SIG-M5 treated with dmso at 0.1 percent for 504 hours (cell line): ENCODE measurements around the gene ADAMTSL3.
"Not testable (repeated sequence)": the region's sequence is repeated elsewhere in the genome, so short reads cannot be mapped to it uniquely, and the experiment has no call there.

Source experiments
- DNase-seq: peaks from one replicate; lab custom pipeline; 2025; ENCODE audit not compliant: unreplicated experiment; lab: John Stamatoyannopoulos, UW

Gene ADAMTSL3

DNA sequence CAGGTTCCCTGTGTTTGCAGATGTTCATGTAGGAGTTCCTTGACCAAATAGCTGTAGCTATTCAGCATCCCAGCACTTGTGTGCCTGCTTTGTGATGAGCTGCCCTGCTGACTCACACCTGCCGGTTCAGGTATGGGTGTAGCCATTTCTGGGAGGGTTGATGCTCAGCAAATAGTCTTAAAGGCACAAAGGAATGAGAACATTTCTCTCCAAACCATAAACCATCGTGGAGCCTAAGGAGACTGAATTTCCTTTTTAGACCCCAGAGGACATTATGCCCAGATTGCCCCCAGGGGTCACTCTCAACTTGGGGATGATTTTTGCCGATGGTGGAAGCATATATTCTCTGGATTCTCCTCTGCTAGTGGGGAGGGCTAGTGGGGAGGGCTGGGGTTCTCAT lies 80.6 kb downstream of the ADAMTSL3 start:
- peak; percentile 13 for DNase-seq

DNA sequence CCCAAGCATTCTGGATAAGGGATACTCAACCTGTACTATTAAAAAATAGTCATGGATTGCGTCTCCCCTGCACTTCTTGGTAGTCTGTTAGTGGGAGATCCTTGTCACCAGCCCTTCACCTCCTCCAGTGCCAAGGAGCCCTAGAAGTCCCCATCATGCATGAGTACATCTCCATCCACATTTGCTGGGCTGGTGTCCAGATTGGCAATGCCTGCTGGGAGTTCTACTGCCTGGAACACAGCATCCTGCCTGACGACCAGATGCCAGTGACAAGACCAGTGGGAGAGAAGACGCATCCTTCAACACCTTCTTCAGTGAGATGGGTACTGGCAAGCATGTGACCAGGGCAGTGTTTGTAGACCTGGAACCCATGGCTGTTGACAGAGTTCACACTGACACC lies 85.7 kb downstream of the ADAMTSL3 start:
- DNase-seq, result no peak

DNA sequence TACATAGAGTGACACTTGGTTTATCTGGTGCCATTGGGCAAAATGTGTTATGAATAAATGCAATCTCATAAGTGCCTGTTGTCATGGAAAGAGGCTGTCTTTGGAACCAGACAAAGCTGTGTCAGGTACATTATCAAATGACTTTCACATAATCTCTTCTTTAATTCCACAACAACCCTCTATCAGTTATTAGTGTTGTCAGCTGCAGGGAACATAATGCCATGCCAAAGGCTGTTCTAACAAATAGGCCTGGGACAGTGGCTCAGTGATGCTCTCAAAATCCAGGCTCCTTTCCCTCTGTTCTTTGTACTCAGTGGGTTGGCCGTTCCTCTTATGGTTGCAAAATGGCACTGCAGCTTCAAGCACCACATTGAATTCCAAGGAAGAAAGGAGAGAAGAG lies 91.8 kb downstream of the ADAMTSL3 start:
- DNase-seq, result no peak

DNA sequence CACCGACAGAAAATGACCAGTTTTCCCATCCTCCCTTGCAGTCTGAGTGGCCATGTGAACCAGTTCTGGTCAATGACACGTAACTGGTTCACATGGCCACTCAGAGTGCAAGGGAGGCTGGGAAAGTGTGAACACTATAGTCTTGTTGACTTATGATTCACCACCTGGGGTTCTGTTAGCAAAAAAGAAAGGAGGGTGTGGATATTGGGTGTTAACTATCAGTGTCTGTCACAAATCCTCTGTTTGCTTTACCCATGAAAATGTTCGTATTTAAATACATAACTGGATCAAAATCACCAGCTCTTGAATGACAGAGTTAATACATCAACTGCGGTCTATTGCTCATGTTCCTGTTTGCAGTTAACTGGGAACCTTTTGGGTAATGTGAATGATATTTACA lies 92.3 kb downstream of the ADAMTSL3 start:
- no peak for DNase-seq

DNA sequence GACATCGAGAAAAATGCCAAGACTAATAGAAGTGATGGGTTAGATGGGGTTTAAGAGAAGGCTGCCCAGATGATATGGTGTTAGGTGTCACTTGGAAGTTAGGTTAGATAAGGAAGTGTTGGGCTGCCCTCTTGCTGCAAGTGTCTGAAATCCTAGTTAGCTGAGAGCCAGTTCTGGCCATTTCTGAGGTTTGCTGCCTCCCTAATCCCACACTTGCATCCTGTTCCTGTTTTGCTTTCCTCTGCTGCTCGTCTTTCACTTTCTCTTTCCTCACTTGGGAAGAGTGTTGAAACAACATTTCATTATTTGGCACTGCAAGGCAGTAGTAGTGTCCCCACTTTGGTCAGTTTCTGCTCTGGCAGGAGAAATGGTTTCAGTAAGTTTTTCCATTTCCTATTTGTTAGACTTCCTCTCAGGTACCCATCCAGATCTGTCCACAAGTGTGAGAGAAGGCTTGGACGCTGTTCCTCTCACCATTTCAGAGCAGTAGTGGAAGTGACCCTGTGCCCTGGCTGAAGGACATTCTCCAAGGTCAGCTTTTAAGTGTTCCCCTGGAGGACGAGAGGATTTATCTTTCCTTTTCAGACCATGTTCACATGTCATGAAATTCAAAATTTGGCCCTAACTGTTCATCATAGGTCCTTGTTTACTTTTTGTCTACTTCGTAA lies 93.3 kb downstream of the ADAMTSL3 start:
- peak; percentile 21 for DNase-seq

DNA sequence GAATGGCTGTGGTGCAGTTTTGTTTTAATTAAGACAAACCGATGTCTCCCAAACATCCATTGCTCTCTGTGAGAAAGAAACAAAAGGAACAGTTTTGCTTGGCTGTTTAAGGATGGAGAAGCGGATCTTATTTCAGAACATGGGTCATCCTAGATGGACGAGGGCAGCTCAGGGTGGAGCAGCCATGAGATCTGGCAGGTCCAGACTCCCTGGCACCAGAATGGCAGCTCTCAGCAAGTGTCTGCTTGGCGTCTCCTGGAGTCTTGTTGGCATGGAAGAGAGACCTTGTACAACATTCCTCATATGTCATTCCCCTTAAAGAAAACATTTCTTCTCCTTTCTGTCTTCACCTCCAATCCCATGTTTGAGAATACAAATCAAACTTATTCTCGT lies 93.8 kb downstream of the ADAMTSL3 start:
- DNase-seq, result no peak

DNA sequence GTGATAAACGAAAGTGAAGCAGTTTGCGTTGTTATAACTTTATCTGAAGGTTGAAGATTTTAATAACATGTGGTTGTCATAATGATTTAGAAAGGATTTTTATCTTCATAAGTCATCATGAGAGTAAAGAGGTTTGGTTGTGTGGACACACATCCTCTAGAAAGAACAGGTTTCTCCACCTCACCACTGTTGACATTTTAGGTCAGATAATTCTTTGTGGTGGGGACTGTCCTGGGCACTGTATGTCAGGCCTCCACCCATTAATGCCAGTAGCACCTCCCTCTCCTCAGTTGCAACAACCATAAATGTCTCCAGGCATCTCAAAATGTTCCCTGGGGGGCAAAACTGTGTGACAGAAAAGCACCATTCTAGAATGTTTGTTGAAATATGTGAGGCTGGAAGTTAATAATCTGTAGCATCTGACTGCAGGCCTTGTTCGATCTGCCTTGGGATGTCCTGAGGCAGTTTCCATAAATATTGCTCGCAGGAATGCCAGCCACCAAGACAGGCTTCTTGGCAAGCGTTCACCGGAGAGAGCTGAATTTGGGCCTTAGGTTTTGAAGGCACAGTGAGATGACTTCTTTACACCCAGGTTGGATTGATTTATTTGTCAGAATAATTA lies 100.1 kb downstream of the ADAMTSL3 start:
- peak; percentile 53 for DNase-seq

DNA sequence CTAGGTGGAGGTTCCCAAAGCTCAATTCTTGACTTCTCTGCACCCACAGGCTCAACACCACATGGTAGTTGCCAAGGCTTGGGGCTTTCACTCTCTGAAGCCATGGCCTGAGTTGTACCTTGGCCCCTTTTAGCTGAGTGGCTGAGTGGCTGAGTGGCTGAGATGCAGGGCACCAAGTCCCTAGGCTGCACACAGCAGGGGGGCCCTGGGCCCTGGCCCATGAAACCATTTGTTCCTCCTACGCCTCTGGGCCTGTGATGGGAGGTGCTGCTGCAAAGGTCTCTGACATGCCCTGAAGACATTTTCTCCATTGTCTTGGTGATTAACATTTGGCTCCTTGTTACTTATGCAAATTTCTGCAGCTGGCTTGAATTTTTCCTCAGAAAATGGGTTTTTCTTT lies 103.4 kb downstream of the ADAMTSL3 start:
- not testable (repeated sequence) for DNase-seq

DNA sequence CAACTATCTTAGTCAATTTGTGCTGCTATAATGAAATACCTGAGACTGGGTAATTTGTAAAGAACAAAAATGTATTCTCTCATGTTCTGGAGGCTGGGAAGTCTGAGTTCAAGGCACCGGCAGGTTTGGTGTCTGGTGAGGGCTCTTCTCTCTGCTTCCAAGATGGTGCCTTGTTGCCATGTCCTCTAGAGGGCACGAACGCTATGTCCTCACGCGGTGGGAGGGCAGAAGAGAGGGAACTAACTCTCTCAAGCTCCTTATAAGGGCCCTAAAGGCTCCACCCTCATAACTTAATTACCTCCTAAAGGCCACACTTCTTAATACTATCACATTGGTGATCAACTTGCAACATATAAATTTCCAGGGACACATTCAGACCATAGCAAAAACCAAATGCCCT lies 108.4 kb downstream of the ADAMTSL3 start:
- no peak for DNase-seq

DNA sequence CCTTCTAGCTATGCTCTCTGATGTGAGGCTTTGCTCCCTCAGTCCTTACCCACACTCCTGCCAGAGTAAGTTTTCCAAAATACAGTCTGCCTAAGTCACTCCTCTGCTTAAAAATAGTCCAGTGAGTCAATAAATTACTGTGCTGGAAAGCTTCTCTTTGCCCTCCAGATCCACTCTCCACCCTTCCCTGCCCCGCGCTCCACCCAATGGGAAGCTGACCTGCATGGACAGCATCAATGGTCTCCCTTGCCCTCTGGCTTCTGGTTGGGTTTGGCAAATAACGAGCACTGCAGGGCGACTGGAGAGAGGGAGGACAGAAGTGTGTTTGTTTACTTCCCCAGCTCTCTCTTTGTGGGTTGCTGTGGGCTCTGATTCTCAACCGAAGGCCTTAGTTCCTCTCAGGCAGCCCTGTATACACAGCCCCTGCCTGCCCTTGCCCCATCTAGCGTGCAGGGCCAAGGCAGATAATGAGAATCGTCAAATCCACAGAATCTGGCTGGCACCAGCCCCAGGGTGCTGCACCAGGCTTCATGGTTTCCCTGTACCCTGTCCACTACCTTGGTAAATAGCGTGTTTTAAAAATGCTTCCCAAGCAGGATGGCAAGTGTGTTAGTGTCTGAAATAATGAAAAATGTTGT lies 110.4 kb downstream of the ADAMTSL3 start:
- no peak for DNase-seq

DNA sequence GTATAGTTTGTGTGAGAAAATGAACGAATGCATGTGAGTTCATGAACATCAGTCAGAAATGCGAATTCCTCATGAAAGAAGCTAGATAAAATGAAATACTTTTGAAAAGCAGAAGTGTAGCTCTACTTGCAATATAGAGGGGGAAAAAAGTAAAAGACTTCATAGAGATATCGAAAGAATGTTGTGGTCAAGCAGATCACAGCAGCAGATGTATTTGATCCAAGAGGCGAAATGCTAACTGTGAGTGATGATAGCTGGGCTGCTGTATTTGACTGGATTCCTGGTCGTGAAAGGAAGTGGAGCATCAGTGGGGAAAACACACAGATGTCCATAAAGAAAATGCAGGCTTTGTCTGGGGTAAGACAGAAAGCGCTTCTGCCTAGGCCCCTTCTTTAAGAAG lies 112.4 kb downstream of the ADAMTSL3 start:
- no peak for DNase-seq

DNA sequence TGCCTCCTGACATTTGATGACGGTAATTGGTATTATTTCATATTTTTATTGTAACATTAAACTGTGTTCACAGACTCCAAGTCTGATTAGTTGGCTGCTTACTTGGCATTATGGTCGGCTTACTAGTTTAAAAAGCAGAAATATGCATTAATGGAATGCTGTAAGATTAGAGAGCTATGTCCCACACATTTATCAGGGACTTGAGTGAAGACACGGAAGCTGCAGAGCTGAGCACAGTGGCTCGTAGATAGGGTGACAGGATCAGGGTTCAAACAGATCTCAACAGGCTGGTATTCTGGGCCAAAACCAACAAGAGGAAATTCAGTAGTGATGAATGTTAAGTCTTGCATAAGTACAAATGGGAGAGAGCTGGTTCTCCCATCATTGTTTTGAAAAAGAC lies 113.8 kb downstream of the ADAMTSL3 start:
- DNase-seq, result no peak

DNA sequence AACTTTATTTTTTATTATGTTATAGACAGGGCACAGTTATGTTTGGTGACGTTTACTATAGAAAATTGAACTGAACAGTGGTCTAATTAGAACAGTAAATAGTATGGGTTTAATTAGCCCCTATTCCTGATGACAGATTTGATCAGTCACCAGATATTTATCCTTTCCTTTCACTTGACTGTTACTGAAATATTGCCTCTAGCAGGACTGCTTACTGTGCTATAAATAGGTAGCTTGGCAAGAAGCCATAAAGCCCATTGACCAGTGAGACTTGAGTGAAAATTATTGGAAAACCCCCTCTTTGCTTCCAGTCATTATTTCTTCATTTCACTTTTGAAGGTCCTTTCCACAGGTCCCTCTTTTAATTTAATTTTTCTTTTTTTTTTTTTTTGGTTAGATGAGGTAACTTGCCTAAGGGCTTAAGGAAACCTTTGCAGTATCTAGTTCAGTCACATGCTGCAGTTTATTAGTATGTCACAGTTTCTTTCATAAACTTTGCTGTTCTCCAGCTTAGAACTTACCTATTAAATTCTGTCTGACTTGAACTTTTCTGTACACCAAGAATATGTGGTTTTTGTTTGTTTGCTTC lies 115.6 kb downstream of the ADAMTSL3 start:
- no peak for DNase-seq

DNA sequence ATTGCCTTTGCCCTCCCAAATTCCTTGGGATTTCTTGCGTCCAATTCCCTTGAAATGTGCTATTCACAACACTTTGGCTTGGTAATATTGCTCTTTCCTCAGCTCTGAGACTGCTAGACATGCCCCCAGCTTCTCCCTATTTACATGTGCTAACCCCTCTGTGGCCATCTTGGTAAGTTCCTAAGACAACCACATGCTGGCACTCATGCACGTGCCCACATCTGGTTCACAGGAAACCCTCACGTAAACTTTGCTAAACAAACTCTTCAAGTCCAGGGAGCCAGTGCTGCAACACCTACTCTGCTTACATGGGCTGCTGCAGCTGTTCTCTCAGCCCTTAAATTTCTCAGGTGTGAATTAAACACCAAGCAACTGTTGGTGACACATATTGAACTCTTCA lies 121.8 kb downstream of the ADAMTSL3 start:
- DNase-seq, result no peak

DNA sequence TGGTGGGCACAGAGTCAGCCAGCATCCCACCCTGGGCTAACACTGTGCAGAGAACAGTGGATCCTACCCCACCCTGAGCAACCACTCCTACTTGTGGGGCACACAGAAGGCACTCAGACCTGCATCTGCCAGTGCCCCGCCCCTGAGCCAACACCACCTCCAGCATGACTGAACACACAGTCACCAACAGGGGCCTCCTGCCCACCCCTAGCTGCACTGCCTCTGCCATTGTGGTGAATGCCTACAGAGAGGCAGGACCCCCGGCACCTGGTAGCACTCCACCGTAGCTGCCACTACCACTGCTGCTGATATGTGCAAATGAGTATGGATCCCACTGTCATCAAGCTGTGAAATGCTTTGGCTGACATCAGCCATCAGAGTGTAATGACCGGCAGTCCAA lies 123.1 kb downstream of the ADAMTSL3 start:
- DNase-seq, result no peak

DNA sequence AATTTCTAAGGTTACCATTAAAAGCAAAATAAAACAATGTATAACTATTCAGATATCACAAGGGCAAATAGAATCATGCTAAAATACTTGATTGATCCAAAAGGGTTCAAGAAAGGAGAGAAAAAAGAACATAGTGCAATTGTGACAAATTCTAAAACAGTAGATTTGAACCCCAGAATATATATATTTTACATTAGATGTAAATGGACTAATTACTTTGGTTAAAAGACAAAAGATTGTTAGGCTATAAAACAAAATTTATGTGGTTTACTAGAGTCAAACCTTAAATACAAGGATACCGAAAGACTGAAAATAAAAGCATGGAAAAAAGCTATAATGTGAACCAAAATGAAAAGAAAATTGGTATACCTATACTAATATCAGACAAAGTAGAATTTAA lies 129.3 kb downstream of the ADAMTSL3 start:
- no peak for DNase-seq

DNA sequence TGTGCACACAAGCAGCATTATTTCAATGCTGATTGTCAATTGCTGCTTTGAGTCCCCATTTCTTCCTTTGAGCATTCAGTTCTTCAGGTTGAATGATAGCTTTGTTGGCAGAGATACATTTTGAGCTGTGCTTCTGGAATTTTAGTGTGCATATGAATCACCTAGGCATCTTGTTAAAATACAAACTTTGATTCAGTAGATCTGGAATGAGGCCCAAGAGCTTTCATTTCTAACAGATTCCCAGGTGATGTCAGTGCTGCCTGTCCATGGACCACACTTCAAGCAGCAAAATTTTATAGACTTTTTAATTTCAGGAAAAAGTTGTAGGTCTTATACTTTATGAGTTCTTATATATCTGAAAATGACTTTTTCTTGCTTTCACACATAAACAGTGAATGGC lies 131.1 kb downstream of the ADAMTSL3 start:
- DNase-seq, result no peak

DNA sequence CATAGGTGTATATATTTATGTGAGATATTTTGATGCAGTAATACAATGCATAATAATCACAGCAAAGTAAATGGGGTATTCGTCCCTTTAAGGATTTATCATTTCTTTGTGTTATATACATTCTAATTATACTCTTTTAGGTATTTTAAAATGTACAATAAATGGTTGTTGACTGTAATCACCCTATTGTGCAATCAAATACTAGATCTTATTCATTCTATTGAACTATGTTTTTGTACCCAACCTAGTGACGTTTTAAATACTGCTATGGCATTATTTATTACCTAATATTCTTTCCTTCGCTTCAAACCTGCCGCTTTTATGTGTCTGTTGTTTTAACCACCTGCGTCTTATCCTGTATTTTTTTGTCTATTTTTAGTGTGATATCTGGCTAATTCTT lies 132.4 kb downstream of the ADAMTSL3 start:
- no peak for DNase-seq

DNA sequence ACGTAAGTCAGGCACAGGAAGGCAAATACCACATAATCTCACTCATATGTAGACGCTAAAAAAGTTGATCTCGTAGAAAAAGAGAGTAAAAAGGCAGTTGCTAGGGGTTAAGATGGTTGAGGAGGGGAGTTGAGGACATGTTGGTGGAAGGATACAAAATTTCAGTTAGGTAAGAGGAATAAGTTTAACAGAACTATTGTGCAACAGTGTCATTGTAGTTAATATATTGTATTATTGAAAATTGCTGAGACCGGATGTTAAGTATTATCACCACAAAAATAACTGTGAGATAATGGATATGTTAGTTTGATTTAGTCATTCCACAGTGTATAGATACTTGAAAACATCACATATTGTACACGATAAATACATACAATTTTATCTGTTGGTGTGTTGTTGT lies 139.1 kb downstream of the ADAMTSL3 start:
- DNase-seq, result no peak

DNA sequence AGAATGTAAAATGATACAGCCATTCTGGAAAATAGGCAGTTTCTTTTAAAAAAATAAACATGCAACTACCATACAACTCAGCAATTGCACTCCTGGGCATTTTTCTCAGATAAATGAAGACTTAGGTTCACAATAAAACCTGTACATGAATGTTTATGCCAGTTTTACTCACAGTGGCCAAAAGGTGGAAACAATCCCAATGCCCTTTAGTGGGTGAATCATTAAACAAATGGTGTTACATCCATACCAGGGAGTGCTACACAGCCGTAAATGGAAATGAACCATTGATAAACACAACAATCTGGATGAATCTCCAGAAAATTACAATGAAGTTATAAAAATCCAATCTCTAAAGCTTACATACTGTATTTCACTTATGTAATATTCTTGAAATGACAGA lies 140.3 kb downstream of the ADAMTSL3 start:
- DNase-seq, result no peak

DNA sequence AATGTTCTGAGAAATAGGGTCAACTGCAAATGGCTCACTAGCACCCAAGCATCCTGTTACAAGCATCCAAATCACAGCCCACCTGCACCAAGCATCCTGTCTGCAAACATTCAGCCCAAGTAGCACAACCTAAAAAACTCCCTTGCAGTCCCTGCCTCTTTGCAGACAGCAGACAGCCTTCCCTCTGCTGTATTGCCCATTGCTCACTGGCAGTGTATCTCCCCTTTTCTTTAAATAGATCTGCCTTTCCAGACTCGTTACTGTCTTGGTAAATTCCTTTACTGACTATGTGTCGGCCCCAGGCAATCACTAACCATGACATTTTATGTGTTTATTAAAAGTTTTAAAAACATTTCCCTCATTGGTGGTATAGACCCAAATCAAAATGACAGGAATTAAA lies 155.4 kb downstream of the ADAMTSL3 start:
- DNase-seq, result no peak

DNA sequence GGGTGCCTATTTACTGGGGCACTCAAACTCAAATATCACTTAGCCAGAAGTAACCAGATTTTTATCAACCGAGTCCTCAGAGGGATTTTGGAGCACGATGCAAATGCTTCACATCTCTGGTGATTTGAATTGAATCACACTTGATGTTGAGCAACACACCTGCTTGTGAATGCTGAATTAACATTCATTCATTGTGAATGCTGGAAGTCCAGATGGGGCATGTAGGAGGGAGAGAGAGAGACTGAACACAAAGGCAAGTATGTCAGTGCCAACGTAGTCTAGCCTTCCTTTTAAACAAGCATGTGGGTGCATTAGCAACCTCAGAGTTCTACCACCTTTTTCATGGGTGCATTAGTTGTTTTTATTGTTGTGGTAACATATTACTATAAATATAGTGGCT lies 156.2 kb downstream of the ADAMTSL3 start:
- no peak for DNase-seq
